Measurements from ENCODE around the gene LCN12.

LCN12 gene

DNA sequence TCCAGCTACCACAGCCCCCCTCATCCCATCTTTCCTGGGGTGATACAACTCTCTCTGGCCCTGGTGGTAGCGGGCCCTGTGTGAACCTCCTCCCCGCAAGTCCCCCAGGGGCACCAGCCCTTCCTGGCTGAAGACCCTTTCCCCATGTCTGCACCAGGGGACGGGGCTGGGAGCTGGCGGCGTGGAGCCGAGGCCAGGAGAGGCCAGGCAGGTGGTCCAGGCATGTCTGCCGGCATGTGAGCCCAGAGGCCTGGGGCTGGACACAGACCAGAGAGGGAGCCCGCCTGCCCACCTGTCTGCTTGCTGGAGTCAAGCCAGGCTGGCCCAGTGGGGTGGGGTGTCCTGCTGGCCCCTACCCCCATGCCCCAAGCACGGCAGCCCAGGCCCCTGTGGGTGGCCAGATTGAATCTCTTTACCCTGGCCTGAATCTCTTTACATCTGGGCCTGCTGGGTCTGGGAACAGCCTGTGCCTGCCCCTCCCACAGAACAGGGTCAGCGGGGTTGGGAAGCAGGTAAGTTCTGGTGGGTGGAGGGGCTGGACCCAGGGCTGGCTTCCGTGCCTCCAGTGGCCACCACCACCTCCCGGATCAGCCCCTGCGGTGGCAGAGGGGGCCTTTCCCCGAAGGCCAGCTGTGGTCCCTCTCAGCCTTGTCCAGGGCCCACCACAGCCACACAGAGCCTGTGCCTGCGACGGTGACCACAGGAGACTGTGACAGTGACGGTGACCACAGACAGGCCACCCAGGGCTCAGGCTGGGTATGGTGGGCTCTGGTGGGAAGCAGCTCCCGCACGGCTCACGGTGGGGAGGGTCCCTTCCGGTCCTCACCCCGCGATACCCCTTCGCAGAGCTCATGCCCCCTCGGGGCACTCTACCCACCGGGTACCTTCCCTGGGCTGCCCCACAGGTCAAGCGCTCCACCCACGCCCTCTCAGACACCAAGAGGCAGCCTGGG is 7.1 kb downstream of the LCN12 start:
- no peak for FAIRE-seq

DNA sequence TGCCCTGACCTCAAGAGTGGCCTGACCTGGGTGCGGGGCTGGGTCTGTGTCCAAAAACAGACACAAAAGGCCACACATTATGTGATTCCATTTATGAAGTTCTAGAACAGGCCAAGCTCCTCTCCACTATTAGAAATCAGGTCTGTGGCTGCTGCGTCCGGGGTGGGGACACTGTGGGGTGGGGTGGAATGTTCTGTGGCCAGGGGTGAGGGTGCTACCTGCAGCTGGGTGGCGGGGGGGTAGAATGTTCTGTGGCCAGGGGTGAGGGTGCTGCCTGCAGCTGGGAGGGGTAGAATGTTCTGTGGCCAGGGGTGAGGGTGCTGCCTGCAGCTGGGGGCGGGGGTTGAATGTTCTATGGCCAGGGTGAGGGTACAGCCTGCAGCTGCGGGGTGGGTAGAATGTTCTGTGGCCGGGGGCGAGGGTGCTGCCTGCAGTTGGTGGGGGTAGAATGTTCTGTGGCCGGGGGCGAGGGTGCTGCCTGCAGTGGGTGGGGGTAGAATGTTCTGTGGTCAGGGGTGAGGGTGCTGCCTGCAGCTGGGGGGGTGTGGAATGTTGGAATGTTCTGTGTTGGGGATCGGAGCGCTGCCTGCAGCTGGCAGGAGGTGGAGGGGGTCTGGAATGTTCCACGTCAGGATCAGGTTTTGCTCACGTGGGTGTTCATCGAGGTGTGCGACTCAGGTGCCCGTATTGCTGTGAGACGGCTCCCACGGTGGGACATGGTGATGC is 8.3 kb downstream of the LCN12 start:
- FAIRE-seq, result no peak

DNA sequence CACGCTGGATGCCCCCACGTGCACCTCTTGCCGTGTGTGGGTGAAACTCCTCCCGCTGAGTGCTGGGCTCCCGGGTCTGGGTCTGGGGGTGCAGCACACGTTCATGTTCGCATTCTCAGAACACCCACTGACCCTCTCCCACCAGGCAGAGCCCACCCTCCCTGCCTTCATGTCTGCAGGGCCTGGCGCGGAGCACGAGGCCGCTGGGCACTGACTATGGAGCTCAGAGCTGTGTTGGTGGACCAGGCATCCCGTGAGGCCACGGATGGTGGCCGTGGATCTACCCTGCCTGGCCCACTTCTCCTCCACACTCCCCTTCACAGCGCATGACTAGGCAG is 8.8 kb downstream of the LCN12 start:
- FAIRE-seq, result no peak

DNA sequence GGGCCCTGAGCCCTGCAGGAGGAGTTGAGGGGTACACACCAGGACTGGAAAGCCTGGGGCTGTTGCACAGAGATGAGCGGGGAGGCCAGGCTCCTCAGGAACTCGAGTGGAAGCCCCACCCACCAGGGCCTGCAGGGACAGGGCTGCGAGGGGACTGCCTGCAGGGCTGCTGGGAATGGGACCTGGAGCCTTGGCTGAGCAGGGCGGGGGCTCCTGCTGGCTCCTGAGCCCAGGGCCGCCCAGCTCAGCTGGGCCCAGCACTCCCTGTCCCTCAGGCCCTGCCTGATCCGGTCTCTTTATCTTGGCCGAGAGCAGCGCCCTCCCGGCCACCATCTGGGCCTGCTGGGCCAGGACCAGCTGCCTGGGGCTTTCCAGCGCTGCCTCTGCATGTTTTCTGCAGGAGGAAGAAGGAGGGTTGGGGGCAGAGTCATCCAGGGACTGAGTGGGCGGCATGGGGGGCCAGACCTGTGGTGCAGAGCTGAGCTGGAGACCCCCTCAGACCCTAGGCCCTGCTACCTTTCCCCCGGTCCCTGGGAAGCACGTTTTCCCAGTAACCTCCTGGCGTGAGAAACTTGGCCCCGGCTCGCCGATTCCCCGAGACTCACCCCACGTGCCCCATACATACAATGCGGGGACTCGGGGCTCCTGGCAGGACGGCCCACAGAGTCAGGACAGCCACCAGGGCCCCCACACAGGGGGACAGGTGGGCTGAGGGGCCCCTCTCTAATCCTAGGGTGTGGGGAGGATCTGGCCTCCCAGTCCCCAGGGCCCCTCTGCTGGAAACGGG is 9.4 kb downstream of the LCN12 start:
- no peak for FAIRE-seq

DNA sequence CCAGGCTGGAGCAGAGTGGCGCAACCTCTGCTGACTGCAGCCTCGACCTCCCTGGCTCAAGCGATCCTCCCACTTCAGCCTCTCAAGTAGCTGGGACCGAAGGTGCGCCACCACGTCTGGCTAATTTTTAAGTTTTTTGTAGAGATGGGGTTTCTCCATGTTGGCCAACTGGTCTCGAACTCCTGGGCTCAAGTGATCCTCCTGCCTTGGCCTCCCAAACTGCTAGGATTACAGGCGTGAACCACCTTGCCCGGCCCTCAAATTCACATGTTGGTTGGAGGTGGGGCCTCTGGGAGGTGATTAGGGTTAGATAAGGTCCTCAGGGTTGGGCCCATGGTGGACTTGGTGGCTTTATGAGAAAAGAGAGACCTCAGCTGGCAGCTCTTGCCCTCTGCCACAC is 10.1 kb downstream of the LCN12 start:
- FAIRE-seq, result no peak

DNA sequence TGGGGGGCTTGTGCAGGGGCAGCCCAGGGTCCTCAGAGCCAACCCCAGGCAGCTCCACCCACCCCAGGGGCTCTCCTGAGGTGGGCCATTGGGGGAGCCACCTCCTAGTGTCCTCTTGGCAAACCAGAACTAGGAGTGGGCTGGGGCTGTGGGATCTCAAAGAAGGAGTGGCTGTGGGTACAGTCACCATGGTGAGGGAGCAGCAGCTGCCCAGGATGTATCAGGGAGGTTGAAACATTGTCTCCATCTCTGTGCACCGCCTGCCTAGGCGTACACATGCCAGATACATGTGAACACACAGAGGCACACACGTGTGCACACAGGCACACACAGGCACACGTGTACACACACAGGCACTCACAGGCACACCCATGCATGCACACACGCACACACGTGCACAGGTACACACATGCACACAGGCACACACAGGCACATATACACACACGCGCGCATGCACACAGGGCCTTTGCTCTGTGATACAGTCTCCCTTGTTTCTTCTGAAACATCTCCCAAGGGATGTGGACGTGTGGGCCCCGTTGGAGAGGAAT is 10.7 kb downstream of the LCN12 start:
- FAIRE-seq, result no peak

DNA sequence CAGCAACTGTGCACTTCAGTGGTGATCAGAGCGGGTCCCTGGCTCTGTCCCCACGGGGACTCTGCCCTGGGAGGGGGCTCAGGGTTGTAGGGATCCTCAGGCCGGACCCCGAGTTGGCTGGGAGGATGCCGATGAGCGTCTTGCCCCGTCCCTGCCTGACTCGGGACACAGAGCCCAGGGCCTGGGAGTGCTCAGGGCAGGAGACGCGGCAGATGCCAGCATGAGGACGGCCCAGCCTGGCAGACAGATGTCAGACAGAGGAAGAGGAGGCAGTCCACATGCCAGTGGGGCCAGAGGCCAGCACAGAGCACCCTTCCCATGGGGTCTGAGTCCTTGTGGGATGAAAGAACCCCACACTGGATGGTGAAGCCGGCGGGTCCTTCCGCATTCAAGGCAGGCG is 11.3 kb downstream of the LCN12 start:
- no peak for FAIRE-seq

DNA sequence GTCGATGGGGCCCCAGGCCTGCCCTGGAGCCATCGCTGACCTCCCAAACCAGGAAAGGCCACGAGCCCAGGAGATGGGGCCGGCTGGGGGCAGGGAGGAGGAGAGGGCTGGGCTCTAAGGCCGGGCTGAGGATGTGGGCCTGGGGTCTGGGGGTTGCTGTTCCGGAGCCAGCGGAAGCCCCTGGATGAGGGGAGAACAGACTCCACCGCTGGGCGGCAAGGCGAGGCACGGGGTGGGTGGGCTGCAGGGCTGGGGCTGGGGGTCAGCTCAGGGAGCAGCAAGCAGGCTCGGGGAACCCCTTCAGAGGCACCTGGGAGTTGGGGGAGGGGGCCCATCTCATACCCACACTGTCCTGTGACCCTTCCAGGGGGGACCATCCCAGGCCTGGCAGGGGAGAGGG is 11.7 kb downstream of the LCN12 start:
- FAIRE-seq, result no peak

DNA sequence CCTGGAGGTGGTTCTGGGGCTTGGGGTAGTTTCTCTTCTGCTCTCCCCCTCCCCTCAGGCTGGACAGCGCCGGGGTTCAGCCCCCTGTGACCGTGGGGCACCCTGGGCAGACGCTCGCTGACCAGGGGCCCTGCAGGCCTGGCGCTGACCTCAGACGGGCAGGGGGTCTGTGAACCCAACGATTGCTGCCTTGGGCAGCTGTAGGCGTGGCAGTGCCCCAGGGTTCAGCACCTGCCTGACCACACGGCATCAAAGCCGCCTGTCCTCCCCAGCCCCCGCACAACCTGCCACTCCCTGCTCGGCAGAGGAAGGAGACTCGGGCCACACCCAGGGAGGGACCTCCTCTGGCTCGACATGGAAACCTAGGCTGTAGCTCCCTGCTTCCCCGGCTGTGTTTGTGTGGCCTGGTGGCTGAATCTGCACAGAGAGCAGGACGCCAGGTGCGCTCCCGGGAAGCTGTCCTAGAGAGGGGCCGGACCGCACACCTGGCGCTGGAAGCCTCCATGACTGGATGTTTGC is 12.2 kb downstream of the LCN12 start:
- no peak for FAIRE-seq

DNA sequence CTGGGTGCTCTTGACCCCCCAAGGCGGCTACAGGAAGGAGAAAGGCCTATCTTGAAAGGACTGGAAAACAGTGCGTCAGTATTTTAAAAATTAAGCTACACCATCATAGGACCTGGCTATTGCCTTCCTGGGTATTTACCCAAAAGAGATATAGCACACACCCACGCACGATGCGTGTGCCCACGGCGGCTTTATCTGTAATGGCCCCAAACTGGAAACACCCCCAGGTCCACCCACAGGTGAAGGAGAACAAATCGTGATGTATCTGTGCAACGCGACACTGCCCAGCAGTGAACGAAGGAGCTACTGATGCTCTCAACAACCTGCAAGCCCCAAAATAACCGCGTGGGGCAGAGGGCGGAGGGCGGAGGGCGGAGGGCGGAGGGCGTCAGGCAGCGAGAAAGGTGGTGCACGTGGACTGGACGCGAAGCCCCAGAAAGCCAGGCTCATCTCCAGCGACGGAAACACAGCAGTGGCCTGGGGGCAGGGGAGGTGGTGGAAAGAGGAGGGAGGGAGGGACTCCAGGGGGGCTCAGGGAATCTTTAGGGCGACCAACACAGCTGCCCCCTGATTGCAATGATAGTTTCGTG is 12.9 kb downstream of the LCN12 start:
- FAIRE-seq, result no peak

DNA sequence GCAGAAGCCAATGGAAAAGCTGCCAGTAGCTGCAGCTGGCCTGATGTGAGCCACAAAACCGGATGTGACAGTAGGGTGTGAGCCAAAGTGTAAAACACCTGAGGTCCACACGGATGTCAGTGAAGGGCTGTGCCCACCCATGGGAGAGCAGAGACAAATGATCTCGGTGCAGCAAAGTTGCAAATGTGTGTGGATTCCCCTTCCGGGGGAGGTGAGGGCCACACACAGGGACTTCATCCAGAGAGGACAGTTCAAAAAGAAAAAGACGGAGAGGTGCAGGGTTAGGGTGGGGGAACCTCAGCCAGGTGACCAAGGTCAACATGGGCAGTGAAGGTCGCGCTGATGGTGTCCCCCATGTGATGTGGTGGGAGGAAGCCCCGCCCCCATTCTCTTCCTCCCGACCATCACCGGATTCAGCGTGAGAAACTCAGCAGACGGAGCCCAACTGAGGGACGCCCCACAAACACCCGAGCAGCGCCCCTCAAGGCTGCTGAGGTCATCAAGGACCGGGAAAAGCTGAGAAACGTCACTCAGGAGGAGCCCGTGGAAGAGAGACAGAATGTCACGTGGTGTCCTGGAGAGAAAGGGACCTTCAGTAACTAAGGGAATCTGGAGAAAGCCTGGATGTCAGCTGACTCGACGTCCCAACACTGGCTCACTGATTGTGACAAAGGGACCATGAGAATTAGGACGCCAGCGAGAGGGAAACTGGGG is 13.9 kb downstream of the LCN12 start:
- FAIRE-seq, result no peak

DNA sequence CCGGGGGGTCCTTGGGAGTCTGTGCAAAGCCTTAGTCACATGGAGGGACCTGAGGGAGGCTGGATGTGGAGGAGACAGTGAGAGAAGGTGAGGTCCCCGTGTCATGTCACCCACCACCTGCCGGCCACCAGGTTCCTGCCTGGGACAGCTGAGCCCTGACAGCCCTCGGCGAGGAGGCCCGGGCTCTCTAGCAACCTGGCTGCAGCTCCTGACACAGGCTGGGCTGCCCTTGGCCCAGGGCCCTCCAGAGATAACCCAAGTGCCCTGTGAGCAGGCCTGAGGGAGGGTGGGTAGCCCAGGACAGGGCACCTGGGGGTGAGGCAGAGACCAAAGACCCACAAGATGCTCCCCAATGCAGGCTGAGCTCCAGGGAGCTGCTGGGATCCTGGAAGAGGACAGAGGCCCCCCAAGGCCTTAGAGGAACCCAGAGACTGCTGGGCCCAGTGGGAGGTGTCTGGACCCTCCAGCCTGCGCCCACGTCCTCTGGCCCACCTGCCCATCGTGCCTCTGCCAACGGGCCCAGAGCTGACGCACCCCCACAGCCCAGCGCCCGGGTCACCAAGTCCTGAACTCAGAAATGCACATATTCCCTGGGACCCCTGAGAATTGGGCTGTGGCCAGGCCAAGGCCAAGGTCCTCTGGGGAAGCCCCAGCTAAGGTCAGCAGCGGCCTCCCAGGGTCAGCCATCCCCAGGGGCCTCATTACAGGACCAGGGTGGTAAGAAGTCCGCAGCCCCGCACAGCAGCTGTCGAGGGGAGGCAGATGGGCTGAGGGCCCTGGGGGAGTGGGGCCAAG is 16.5 kb downstream of the LCN12 start:
- FAIRE-seq, result no peak

DNA sequence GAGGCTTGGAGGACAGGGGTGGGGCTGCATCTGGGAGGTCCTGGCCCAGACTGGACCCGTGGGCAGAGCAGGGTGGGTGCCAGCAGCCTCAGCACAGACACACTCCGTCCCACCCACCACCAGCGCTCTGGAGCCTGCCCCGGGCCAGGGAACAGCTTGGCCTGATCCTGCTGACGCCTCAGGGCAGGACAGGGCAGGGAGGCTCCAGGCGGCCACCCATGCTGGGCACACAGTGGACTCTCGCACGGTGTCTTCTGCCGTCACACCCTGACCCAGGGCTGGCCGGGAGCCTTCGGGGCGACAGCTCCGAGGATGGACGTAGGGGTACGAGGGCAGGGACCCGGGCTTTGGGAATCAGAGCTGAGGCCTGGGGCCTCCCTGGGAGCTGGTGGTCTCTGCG is 17.1 kb downstream of the LCN12 start:
- FAIRE-seq, result no peak

DNA sequence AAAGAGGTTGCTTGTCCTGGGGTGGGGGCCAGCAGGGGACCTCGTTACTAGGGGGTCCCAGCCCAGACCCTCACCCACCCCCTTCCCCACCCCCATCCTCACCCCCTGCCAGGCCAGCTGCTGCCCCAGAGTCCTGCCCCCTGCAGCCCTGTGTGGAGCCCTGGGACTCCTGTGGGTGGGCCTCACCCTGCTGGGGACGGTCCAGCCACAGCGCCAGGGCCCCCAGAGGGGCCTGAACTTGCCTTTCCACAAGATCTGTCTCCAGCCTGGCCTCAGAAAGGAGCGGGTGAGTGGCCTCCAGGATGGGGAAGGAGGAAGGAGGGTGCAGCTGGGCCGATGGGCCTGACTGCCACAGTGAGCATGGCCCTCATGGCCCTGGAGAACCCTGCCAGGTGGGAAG is 17.7 kb downstream of the LCN12 start:
- FAIRE-seq, result no peak

DNA sequence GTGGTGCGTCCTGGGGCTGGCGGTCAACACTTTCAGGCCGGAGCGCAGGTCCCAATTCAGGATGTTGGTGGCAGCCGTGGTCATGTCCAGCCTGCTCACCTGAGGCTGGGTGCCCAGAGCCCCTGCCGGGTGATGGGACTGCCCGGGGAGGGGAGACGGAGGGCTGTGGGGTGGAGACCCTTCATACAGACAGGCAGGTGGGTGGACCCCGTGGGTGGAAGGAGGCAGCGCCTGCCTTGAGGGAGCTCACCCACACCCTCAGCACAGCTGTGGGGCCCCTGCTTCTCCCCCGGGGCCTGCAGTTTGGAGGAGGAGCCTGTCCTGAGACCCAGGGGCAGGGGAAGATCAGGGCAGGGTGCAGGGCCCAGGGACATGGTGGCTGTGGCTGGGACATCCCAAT is 18.3 kb downstream of the LCN12 start:
- no peak for FAIRE-seq

DNA sequence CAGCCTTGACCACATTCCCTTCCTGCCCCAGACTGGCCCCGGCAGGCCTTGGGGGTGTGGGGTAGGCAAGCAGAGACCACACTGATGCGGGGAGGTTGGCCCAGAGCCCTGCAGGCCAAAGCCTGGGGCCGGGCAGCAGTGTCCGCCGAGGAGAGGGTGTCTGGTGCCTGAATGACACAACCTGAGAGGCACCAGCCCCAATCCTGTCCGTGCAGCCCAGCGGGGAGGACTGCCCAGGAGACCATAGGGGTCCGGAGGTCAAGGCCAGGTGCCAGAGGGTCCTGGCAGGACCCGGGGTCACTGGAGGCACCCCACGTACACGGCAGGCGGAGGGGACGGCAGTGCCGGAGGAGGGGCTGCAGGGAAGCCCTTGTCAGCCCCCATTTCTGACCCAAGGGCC is 19.7 kb downstream of the LCN12 start:
- FAIRE-seq, result no peak

DNA sequence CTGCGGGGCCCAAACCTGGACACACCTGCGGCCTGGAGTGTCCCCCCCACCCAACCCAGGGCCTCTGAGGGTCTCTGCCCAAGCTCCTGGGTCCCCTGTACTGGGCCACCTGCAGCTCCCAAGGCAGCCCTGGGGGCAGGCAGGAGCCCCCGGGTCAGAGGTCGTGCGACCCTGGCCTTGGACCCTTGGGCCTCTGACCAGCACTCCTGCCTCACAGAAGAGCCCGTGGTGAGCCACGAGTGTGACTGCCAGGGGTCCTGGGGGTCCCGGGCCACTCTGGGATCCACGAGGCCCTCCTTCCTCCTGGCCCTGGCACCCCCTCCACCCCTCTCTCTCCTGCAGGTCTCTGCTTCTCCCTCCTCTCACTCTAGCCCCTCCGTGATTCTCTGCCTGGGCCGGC is 20.3 kb downstream of the LCN12 start:
- FAIRE-seq, result no peak

DNA sequence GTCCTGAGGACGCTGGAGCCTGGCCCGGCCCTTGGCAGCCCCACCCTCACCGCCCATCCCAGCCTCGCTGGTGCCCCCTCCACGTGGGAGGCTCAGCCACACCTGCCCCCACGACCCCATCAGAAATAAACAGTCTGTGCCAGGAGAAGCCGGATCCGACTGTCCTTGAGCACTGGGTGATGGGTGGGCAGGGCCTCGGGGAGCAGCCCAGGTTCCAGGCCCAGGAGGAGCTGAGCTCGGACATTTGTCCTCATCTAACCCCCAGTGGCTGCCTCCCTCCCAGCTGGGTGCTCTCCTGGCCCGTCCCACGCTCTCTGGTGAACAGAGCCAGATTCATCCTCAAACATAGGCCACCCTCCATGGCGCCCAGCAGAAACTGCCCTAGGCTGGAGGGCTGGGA is 20.7 kb downstream of the LCN12 start:
- no peak for FAIRE-seq

DNA sequence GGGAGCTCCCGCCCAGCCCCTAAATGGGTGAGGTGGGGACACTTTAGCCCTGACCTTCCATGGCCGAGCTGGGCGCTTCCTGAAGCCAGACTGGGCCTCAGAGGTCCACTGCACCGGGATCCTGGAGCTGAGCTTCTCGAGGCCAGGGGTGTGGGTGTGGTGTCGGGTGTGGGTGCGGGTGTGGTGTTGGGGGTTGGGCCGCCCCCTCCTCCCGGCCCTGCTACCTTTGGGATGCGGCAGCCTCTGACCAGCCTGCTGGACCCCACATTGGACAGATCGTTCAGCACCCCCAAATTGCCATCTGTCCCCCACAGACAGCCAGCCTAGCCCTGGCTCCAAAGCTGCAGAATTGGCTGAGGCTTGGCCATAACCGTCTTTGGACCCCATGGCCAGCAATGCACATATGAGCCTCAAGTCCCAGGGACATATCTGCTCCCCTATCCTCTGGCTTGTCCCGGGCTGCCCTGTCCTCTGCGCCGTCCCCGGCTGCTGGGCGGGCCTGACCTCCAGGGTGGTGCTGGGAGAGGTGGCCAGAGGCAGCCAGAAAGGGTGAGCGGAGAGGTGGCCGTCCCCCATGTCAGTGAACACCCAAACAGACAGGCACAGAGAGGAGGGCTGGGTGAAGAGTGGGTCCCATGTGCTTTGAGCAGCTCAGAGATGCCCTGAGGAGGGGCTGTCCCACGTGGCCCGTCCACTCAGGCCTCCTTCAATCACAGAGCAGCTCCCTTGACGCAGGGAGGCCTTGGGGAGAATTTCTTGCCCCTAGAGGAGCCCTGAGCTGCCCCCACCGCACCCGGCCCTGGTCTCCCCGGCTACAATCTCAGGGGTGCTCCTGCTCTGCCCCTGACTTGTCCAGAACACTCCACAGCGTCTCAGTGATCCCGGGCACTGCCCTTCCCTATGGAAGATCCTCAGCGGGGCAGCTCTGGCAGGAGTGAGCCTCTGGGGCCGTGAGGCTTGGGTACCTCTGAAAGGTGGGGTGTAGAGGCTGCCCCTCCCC is 21.8 kb downstream of the LCN12 start:
- FAIRE-seq, result no peak

All from colon (tissue), 2 donors.